H1 (cell line): ENCODE results near the gene ZNF791. TPM values are rescaled to one million over a fixed set of nuclear protein-coding genes. Genes with fewer than 3 reads are reported as not detected.

ENCODE experiments used
- CHD7 ChIP-seq: fragments of 300-600 bp; sonication (generic); IDR thresholded peaks from 2 replicates; pipeline ENCODE4 v1.7.1; 2012; ENCODE audit warnings: low read length, moderate library complexity, mild to moderate bottlenecking, inconsistent platforms; ENCODE audit not compliant: insufficient replicate concordance
- GTF2F1 ChIP-seq: IDR thresholded peaks from 2 replicates; pipeline ENCODE4 v1.6.1; 2012; ENCODE audit warnings: low read depth, low read length, improper control_type of control experiment, borderline replicate concordance
- JUND ChIP-seq: IDR thresholded peaks from 2 replicates; pipeline ENCODE4 v1.6.1; 2011; ENCODE audit warnings: mild to moderate bottlenecking, improper control_type of control experiment, low read length
- MAX ChIP-seq: IDR thresholded peaks from 2 replicates; pipeline ENCODE4 v1.6.1; 2012; ENCODE audit warnings: inconsistent platforms
- SIN3A ChIP-seq, 2 experiments: IDR thresholded peaks in 1 of 2; conservative IDR thresholded peaks in 1 of 2; 2 replicates each; pipeline ENCODE4 v1.6.1; 2011 to 2012; ENCODE audit warnings: low read length in 2 of 2, improper control_type of control experiment in 1 of 2, low read depth in 1 of 2, mild to moderate bottlenecking in 1 of 2
- SP1 ChIP-seq: IDR thresholded peaks from 2 replicates; pipeline ENCODE4 v1.6.1; 2011; ENCODE audit warnings: low read depth, low read length
- TAF1 ChIP-seq: IDR thresholded peaks from 2 replicates; pipeline ENCODE4 v1.6.1; 2011; ENCODE audit warnings: mild to moderate bottlenecking, low read depth, low read length
- TBP ChIP-seq: IDR thresholded peaks from 2 replicates; pipeline ENCODE4 v1.6.1; 2011; ENCODE audit warnings: low read depth, low read length, improper control_type of control experiment
- TCF12 ChIP-seq: IDR thresholded peaks from 2 replicates; pipeline ENCODE4 v1.6.1; 2011; ENCODE audit warnings: low read depth, mild to moderate bottlenecking, low read length
- polyA plus RNA-seq, 7 experiments: library from polyadenylated mRNA; depleted of rRNA in 3 of 7; stranded (reverse) in 5 of 7; unstranded in 2 of 7; fragments of >200 nt in 5 of 7; fragments of 200-250 nt in 2 of 7; gene quantifications; 1 replicate in 5 of 7; 2 replicates in 1 of 7; 4 replicates in 1 of 7; pipeline versions ENCODE4 v1.2.1 to v1.2.3, GENCODE V29; 2011 to 2013; ENCODE audit warnings: missing spikeins in 2 of 7, mixed read lengths in 2 of 7
- total RNA-seq: library from RNA; stranded (reverse); fragmentation: NEBNext Ultra II Directional; extraction: Animal tissue kit (Norgen Biotek cat#: 25700); gene quantifications from 2 replicates; pipeline ENCODE4 v1.2.1, GENCODE V29; 2021
- TF ChIP-seq, protein P1 (sequence below): IDR thresholded peaks from 2 replicates; pipeline ENCODE4 v1.6.1; 2012; ENCODE audit warnings: low read length, inconsistent platforms

ZNF791 gene
- total and polyA plus RNA-seq, 2 of the 8 experiments (the other 6 are each of a cell fraction or from before 2014, with no cell fraction given), result 4.1 to 18.6 TPM

DNA sequence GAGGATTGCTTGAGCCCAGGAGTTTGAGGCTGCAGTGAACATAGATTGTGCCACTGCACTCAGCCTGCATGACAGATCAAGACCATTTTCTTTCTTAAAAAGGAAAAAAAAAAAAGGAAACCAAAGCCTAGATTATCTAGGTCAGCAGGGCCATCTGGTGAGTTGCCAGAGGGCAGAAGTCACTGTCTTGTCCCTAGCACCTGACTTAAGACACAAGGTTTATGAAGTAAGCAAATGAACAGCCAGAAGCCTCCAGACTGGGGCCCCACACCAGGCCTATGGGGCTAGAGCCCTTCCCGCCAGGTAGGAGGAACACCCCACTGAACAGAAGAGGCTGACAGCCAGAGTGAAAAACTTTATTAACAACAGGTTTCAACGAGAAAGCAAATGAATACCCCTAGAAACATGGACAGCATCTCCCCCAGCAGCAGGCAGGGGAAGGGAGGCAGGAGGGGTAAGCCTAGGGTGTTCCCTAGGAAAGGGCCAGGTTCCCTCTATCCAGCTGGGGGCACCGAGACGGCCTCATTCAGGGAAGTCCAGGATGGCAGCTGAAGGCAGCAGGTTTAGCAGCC is 57.1 kb downstream of the ZNF791 start (continued):
- TF ChIP-seq CHD7, result no peak
- TF ChIP-seq TAF1, result no peak
- TF ChIP-seq TBP, result no peak
- TF ChIP-seq JUND, result no peak
- no peak for TF ChIP-seq SP1
- TF ChIP-seq, protein P1, sequence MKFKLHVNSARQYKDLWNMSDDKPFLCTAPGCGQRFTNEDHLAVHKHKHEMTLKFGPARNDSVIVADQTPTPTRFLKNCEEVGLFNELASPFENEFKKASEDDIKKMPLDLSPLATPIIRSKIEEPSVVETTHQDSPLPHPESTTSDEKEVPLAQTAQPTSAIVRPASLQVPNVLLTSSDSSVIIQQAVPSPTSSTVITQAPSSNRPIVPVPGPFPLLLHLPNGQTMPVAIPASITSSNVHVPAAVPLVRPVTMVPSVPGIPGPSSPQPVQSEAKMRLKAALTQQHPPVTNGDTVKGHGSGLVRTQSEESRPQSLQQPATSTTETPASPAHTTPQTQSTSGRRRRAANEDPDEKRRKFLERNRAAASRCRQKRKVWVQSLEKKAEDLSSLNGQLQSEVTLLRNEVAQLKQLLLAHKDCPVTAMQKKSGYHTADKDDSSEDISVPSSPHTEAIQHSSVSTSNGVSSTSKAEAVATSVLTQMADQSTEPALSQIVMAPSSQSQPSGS, result no peak
- no peak for TF ChIP-seq MAX
- TF ChIP-seq TCF12, result no peak
- TF ChIP-seq SIN3A (conservative IDR thresholded peaks at IDR 0.05 in 1 of 2, IDR thresholded peaks at IDR 0.05 in 1 of 2; ENCODE audit: low read depth in 1 of 2, low read length in 2 of 2), result no peak
- TF ChIP-seq GTF2F1, result no peak
